Stomach (tissue), 4 donors: ENCODE results near the gene NSUN7.

Experiments used
- EP300 ChIP-seq: sonication (generic); formaldehyde crosslinking; IDR thresholded peaks from one replicate; pipeline ENCODE4 v1.6.1; 2017; ENCODE audit warnings: antibody characterized with exemption
- POLR2A ChIP-seq, 4 donors: fragments of 450-650 bp; IDR thresholded peaks; one replicate each; pipeline ENCODE4 v1.6.1; 2016; ENCODE audit warnings: antibody characterized with exemption in 4 of 4, control low read depth in 2 of 4, mild to moderate bottlenecking in 1 of 4, moderate library complexity in 1 of 4
- POLR2AphosphoS5 ChIP-seq, 3 donors: sonication (generic); formaldehyde crosslinking; IDR thresholded peaks; one replicate each; pipeline ENCODE4 v1.6.1; 2016; ENCODE audit warnings: antibody characterized with exemption in 3 of 3
- TF ChIP-seq, protein P1 (sequence below), 7 experiments: fragments of 450-650 bp in 4 of 7; fragments of 200-600 bp in 3 of 7; sonication (generic) in 3 of 7; IDR thresholded peaks; one replicate each; pipeline ENCODE4 v1.5.1; 2016 to 2019; ENCODE audit warnings: antibody characterized with exemption in 7 of 7, control low read depth in 2 of 7, mild to moderate bottlenecking in 1 of 7

DNA sequence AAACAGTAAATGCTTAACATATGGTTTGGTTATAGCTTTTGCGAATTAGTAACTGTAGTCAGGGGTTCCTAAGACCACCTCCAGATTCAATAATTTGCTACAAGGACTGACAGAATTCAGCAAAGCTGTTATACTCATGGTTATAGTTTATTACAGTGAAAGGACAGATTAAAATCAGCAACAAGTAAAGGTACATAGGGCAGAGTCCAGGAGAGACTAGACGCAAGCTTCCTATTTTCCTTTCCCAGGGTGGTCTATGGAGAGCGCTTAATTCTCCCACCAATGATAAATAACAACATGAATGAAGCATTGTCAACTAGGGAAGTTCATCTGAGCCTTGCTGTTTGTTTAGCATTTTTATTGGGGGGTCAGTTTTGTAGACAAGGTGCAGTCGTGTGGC, 5.9 kb downstream of the NSUN7 start:
- TF ChIP-seq, protein P1, sequence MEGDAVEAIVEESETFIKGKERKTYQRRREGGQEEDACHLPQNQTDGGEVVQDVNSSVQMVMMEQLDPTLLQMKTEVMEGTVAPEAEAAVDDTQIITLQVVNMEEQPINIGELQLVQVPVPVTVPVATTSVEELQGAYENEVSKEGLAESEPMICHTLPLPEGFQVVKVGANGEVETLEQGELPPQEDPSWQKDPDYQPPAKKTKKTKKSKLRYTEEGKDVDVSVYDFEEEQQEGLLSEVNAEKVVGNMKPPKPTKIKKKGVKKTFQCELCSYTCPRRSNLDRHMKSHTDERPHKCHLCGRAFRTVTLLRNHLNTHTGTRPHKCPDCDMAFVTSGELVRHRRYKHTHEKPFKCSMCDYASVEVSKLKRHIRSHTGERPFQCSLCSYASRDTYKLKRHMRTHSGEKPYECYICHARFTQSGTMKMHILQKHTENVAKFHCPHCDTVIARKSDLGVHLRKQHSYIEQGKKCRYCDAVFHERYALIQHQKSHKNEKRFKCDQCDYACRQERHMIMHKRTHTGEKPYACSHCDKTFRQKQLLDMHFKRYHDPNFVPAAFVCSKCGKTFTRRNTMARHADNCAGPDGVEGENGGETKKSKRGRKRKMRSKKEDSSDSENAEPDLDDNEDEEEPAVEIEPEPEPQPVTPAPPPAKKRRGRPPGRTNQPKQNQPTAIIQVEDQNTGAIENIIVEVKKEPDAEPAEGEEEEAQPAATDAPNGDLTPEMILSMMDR (IDR thresholded peaks at IDR 0.05) = no peak
- TF ChIP-seq POLR2A (IDR thresholded peaks at IDR 0.05) (no peak), POLR2AphosphoS5 (IDR thresholded peaks at IDR 0.05) (no peak), EP300 (no peak)
